HPDE6-E6E7 (cell line): Measurements from ENCODE around the gene CRIM1.

Experiments
- DNase-seq: peaks from one replicate; pipeline ENCODE4 v3.0.0; 2011; ENCODE audit warnings: missing footprints; ENCODE audit errors: extremely low spot score

Gene CRIM1

GRCh38 chr2:36423619-36424120 lies 68.1 kb downstream of the CRIM1 start:
- no peak for DNase-seq

GRCh38 chr2:36425608-36426355 lies 70.2 kb downstream of the CRIM1 start:
- no peak for DNase-seq

- no peak for DNase-seq
These were observed 72.2 kb downstream of the CRIM1 start for GRCh38 chr2:36427790-36428243.

GRCh38 chr2:36430549-36430948 lies 75.0 kb downstream of the CRIM1 start:
- DNase-seq: no peak

GRCh38 chr2:36432479-36432878 lies 76.9 kb downstream of the CRIM1 start:
- DNase-seq: no peak

GRCh38 chr2:36433311-36434217 lies 78.0 kb downstream of the CRIM1 start:
- DNase-seq: peak; percentile 15

GRCh38 chr2:36438449-36438977 lies 82.9 kb downstream of the CRIM1 start:
- DNase-seq: peak; percentile 93

GRCh38 chr2:36439084-36439483 lies 83.5 kb downstream of the CRIM1 start:
- no peak for DNase-seq

- DNase-seq: no peak
These were observed 85.6 kb downstream of the CRIM1 start for GRCh38 chr2:36441065-36441625.

GRCh38 chr2:36441816-36442215 lies 86.2 kb downstream of the CRIM1 start:
- no peak for DNase-seq

GRCh38 chr2:36444216-36444936 lies 88.8 kb downstream of the CRIM1 start:
- no peak for DNase-seq

- DNase-seq: no peak
These were observed 89.7 kb downstream of the CRIM1 start for GRCh38 chr2:36445185-36445866.

GRCh38 chr2:36446294-36446693 lies 90.7 kb downstream of the CRIM1 start:
- DNase-seq: no peak

GRCh38 chr2:36449213-36449612 lies 93.6 kb downstream of the CRIM1 start:
- no peak for DNase-seq

GRCh38 chr2:36449943-36450392 lies 94.4 kb downstream of the CRIM1 start:
- DNase-seq: no peak

- no peak for DNase-seq
These were observed 95.1 kb downstream of the CRIM1 start for GRCh38 chr2:36450466-36451196.

- DNase-seq: no peak
These were observed 95.9 kb downstream of the CRIM1 start for GRCh38 chr2:36451512-36451911.

- no peak for DNase-seq
These were observed 96.7 kb downstream of the CRIM1 start for GRCh38 chr2:36452260-36452659.

GRCh38 chr2:36453652-36454051 lies 98.1 kb downstream of the CRIM1 start:
- DNase-seq: no peak

- DNase-seq: no peak
These were observed 99.4 kb downstream of the CRIM1 start for GRCh38 chr2:36455011-36455410.
